Fibroblast of skin of right quadriceps (primary cell): ENCODE measurements around the gene CNEP1R1.

Experiments
- DNase-seq: peaks from one replicate; pipeline ENCODE4 v3.0.0-alpha.2; 2013

The CNEP1R1 gene

DNA sequence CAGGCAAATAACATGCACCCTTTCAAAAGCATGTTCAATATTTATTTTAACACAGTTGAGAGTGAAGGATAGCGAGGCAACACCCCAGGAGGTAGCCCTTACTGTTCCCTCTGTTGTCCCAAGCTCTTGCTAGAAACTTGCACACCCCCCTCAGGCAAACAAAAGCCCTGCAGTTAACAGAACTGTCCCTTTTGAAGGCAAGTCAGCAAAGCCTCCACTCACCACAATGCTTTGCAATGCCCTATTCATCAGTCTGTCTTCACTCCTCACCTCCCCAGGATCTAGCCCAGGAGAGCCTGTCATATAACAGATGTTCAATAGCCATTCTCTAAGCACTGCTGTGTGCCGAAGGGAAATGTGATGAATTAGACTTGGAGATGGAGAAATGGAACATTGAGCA, 3.5 kb upstream of the CNEP1R1 start:
- DNase-seq = no peak

DNA sequence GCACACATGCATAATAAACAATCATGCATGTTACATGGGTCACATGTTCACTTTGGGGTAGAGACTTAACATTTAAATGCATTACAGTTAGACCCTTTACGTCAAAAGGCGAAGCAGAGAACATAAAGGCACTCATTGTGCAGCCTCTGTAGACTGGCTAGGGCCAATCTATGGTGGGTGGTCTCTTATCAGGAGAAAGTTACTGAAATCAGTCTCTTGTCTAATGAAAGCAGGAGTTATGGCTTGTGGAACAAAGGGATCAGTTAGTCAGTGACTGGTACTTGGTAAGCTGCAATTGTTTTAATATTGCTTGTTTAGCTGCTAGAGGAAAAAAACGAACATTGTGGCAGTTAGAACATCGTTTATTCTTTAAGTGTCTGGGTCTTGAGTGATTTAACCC, 1.4 kb upstream of the CNEP1R1 start:
- DNase-seq = no peak

DNA sequence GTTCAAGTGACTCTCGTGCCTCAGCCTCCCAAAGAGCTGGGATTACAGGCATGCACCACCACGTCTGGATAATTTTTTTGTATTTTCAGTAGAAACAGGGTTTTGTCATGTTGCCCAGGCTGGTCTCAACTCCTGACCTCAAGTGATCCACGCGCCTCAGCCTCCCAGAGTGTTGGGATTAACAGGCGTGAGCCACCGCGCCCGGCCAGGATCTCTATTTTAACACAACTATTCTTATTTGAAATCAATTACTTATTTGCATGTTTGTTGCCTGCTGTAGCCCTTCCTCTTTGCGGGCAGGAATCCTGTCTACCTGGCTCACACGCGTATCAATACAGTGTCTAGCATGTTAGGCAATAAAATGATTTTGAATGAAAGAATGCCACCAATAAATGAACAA, 818 bp upstream of the CNEP1R1 start:
- DNase-seq = no peak

DNA sequence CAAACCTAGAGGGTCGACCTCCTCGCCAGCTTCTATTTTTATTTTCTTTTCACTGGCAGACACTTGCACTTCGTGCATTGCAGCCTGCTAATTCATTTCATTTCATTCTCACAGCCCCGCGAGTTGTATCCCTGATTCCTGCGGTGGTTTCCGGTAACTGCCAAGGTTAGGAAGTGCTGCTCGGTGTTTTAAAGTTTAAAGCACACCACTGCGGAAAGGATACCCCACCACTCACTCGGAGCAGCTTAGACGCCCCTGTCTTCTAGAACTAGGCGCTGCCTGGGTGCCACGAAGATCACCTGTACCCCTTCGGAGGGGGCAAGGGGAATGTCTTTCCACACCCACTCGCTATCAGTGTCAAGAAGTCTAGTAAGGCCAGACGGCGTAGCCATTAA, 509 bp downstream of the CNEP1R1 start:
- DNase-seq = no peak

DNA sequence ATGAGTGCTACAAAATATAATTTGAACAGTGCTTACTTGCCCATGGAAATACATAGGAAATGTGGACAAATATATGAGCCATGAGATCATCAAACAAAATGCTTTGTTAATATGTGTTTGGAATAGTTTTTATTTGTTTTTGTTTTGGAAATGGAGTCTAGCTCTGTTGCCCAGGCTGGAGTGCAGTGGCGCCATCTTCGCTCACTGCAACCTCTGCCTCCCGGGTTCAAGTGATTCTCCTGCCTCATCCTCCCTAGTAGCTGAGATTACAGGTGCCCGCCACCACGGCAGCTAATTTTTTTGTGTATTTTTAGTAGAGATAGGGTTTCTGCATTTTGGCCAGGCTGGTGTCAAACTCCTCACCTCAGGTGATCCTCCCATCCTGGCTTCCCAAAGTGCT, 2.8 kb downstream of the CNEP1R1 start:
- no peak for DNase-seq

DNA sequence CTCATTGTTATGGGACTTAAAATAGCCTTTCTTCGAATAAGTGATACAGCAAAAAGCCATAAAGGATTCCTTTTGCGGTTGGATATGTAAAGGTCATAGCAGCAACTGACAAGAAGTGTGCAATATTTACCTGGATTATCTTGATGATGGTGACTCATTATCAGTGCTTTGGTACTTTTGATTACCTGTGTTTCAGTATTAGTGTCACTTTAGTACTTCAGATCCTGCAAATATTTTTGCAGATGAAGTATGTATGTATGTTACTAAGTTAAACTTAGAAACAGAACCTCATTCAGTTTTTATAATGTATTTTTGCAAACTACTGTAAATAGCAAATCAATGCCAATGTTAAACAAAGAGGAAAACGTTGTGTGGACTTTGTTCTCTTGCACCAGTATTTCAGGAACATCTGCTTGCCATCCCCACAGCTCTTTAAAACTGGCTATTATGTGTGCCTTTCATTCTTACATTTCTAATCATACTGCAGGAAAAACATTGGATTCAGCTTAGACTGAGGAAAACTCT, 10.5 kb downstream of the CNEP1R1 start:
- no peak for DNase-seq

DNA sequence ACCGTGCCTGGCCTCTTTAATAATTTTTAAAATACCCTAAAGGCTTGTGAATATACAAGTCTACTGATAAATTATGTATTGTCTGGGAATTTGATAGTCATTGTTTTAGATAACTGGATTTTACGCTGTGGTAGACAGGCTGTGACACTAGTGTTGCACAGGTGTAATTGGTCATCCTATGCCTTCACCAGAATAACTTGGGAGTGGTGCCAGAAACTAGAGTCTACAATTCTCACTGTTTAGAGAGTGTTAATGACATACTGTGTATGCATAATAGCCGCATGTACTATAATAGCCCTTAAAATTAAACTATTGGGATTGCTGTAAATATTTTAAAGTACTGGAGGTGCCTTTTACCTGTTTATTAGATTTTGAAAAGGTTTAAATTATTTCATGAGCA, 11.4 kb downstream of the CNEP1R1 start:
- DNase-seq = no peak

DNA sequence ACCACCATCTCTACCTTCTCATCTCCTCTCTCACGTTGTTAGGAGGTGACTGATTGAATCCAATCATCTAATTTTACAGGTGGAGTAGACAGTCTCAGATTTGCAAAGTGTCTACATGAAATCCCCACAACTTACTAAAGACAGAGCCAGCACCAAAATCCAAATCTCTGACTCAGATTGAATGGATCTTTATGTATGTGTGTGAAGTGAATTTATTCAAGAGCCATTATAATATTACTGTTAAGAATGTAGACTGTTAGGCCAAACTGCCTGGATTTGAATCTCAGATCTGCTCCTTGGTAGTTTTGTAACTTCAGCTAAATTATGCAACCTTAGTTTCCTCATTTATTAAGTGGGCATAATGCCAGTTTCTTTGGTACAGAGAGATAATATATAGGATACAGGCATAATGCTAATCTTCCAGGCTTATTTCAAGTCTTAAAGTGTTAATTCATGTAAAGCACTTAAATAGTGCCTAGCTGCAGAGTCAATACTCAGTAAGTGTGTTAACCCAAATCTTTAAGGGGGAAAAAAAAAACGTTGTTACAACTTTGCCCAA, 12.7 kb downstream of the CNEP1R1 start:
- DNase-seq = no peak

DNA sequence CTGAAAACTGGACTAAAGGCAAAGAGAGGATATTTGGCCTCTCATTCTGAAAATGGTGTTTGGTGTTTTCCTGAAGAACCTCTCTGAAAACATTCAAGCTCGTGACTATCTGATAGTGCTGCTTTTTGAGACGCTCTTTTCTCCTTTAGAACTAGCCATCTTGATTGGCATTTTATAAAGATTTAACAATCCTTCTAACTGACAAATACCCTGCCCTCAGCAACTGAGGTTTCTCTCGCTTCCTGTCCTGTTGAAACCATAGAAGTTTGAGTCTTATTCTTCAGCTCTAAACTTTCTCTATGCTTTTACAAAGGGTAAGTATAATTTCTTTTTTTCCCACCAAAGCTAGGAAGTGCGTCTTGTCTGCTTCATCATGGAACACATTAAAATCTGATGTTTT, 13.3 kb downstream of the CNEP1R1 start:
- DNase-seq = no peak

DNA sequence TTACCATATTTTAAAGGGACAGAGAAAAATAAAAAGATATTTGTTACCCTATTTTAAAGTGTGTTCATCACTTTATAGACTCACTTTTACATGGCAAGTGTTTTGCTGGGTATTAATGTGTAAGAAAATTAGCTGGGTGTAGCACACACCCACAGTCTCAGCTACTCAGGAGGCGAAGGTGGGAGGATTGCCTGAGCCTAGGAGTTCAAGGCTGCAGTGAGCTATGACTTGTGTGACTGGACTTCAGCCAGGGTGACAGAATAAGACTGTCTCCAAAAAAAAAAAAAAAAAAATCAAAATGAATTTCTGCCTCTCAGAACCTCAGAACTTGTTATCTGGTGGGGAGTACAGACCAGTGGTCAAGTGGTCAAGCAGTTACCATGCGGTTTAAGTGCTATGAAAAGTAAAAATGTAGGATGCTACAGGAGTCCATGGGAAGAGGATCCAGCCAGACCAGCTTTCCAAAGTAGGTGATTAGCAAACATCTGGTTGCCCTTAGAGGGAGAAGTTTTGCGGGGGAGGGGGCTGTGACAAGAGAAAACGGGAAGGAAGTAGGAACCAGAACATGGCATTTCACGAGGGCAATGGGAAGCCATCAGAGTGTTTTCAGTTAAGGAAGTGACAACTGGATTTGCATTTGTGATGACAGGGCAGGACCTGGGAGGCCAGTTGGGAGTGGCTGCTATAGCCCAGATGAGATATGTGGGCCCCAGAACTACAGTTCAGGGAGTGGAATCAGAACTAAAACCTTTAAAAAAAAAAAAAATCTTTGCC, 13.9 kb downstream of the CNEP1R1 start:
- no peak for DNase-seq

DNA sequence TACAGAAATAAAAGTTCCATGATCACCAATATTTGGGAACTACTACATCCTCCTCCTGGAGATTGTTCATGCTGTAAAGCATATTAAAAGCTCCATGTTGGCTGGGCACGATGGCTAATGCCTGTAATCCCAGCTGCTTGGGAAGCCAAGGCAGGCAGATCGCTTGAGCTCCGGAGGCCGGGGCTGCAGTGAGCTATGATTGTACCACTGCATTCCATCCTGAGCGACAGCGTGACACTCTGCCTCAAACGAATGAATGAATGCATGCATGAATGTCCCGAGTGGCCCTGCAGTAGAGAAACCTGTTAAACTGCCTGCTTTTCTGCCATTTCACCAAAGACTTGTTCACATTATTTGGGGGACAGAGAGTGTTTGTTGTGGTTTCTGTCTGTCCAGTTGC, 15.0 kb downstream of the CNEP1R1 start:
- DNase-seq = no peak

DNA sequence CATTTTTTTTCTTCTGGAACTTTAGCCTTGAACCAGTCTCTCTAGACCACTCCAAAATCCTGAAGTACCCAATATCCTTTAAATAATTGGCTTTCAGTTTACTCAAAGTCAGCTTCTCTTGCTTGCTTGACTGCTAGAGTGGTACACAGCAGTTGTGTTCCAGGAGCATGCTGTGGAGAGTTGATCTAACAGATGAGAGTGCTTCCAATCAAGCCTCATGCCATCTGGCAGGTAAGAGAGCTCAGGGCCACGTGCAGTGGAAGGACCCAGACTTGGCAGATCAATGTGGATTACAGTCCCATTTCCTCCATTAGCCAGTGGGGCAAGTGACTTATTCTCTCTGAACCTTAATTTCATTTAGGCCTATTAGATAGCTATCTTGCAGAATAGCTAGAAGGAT, 15.7 kb downstream of the CNEP1R1 start:
- no peak for DNase-seq

DNA sequence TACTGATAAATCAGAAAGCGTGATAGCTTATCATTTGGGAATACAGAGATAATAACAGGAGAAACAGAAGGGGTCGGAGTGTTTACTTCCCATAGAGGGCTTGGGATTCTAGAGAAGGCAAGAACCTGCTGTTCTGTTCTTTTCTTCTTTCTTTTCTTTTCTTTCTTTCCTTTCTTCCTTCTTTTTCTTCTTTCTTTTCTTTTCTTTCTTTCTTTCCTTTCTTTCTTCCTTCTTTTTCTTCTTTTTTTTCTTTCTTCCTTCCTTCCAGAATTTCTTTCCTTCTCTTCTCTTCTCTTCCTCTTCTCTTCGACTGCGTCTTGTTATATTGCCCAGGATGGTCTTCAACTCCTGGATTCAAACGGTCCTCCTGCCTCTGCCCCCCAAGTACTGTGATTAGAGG, 18.3 kb downstream of the CNEP1R1 start:
- DNase-seq = no peak

DNA sequence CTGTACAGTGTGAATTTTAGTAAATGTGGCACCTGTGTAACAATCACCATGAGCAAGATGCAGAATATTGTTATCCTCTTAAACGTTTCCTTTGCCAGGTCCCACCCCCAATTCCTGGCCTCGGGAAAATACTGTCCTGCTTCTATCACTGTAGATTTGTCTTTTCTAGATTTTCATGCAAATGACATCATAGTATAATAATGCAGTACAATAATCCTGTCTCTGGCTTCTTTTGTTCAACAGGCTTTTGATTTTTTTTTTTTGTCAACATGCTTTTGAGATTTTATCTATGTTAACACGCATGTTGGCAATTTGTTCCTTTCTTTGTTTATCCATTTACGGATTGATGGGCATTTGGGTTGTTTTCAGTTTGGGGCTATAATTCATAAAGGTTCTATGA, 20.4 kb downstream of the CNEP1R1 start:
- no peak for DNase-seq

DNA sequence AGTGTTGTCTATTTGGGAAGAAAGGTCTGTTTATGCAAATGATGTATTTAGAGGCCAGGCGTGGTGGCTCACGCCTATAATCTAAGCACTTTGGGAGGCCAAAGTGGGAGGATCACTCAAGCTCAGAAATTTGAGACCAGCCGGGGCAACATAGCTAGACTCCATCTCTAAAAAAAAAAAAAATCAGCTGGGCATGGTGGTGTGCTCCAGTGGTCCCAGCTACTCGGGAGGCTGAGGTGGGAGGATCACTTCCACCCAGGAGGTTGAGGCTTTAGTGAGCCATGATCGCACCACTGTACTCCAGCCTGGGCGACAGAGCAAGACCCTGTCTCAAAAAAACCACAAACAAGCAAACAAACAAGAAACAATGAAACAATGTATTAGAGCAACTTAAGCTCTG, 21.8 kb downstream of the CNEP1R1 start:
- no peak for DNase-seq

DNA sequence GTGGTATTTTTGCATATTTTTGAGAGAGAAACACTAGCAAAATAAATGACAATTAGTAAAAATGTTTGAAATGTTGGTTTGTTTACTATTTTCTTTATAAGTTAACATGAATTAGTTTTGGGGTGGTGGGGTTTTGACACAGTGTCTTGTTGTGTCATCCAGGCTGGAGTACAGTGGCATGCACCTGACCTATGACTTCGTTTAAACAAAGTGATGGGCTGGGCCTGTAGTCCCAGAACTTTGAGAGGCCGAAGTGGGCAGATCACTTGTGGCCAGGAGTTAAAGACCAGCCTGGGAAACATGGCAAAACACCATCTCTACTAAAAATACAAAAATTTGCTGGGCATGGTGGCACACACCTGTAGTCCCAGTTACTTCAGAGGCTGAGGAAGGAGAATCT, 22.8 kb downstream of the CNEP1R1 start:
- no peak for DNase-seq

DNA sequence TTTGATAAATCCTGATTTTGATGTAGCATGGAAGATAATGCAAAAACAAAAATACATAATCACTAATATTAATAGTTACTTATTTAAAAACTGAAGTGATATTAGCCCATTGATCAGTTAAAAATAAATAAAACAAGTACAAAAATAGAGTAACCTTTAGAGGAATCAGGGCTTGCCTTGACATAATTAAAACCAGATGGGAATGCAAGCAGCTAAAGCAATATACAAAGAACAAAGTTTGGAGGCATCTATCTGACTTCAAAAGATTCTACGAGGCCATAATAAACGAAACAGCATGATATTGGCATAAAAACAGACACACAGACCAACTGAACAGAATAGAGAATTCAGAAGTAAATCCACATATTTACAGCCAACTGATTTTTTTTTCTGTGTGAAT, 25.8 kb downstream of the CNEP1R1 start:
- DNase-seq = peak; percentile 14

DNA sequence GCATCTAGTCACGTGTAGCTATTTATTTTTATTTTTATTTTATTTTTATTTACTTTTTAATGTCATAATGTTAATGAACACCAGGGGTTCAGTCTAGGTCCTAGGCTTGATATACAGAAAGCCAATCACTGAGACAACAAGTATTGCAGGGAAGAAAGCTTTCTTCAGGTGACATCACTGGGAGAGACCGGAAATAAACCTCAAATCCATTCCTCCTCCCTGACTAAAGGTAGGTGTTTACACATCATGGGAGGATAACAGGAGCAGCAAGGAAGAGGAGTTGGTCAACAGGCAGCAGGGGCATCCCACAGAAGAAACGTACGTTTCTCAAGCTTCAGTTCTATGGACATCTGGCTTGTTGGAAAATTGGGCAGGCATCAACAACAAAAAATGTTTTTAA, 31.2 kb downstream of the CNEP1R1 start:
- DNase-seq = no peak

DNA sequence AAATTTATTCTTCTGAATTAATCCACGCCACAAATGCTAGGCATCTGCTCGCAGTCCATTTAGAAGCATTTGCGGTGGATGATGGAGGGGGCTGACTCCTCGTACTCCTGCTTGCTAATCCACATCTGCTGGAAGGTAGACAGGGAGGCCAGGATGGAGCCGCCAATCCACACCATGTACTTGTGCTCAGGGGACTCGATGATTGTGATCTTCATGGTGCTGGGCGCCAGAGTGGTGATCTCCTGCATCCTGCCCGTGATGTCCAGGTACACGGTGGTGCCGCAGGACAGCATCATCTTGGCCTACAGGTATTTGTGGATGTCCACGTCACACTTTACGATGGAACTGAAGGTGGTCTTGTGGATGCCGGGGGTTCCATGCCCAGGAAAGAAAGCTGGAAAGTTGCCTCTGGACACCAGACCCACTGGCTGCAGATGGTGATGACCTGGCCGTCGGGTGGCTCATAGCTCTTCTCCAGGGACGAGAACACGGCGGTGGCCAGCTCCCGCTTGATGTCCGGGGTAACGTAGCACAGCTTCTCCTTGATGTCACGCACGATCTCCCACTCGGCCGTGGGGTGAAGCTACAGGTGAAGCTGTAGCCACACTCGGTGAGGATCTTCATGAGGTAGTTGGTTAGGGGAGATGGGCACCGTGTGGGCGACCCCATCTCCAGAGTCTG, 33.2 kb downstream of the CNEP1R1 start:
- DNase-seq = no peak

DNA sequence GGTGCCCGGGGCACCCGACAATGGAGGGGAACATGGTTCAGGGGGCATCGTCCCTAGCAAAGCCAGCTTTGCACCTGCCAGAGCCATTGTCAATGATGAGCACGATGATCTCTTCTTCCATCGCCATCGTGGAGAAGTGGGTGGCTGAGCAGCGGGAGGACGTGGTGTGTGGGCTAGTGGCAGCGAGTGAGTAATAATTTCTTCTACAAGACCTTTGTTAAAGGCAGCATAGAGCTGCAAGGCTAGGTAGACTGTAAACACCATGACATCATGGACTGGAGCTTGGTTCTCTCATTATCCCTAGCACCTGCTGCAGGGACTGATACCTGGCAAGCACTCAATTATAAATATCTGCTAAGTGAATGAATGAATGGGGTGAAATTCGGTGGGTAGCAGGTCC, 34.1 kb downstream of the CNEP1R1 start:
- no peak for DNase-seq

DNA sequence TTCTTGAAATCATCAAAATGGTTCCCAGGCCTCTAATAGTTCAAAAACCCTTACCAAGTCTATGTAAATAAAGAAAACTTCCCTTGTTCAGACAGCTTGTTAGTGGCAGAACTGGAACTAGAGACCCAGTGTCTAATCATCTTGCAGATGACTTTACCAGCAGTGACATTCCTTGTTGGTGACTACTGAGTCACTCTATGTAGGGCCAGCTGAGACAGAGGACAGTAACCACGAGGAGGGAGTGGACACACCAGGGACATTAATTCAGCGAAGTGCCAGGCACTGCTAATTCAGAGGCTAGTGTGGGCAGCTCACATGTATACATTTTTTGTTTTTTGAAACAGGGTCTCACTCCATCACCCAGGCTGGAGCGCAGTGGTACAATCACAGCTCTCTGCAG, 34.6 kb downstream of the CNEP1R1 start:
- DNase-seq = no peak

DNA sequence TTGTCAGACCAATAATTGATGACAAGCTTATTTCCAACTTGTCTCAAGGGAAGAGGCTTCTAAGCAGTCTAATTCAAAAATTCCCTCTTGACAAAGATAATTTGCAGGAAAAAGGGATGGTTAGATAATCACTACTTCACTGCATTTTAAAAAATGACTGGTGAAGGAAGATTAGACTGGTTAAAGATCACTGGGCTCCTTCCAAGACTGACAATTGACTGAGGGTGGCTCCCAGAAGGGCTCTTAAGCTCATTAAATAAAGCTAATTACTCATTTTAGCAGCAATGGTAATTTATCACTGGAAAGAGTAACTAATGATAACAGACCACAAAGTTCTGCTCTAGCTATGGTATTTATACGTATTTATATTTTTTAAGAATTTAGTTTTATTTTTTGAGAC, 36.3 kb downstream of the CNEP1R1 start:
- DNase-seq = no peak

DNA sequence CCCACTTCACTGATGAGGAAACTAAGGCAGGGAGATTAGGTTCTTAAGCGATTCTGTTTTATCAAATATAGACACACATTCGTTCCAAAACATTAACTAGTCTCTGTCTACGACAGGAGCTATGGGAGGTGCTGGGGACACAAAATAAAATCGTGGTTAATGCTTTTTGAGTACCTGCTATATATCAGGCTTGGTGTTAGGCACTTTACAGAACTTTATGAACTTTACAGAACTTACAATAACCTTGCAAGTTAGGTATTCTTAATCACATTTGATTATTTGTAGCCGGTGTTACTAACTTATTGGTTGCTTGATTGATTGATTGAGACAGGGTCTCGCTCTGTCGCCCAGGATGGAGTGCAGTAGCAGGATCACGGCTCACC, 40.2 kb downstream of the CNEP1R1 start:
- no peak for DNase-seq
